ENCODE results near the gene TBC1D3.
"Not testable (repeated sequence)": the region's sequence is repeated elsewhere in the genome, so short reads cannot be mapped to it uniquely, and the experiment has no call there.

Gene TBC1D3

DNA sequence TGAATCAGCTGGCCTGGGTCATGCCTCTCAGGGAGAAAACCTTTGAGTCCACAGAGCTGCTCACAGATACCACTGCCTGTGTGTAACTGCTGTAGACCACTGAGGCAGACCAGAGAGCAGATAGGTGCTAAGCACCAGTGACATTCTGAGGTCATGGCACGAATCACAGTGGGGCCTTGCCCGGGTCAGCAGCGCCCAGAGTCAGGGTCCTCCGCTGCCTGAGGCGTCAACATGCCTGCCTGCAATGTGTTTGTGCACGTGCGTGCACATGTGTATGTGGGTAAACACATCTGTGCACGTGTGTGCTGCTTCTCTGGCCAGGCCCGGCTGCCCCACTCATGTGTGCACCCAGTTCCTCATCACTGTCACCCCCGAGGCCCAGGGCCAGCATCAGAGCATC lies at the start of gene TBC1D3:
TSS of gene TBC1D3 (minus strand) at position 101 of the 400 bp plus-strand sequence. CDS start 1,526 bp downstream, outside the sequence.
- DNase-seq, result not testable (repeated sequence)

GRCh38 chr17:38232790-38233189 lies 40.4 kb upstream of the TBC1D3 start:
- not testable (repeated sequence) for DNase-seq

GRCh38 chr17:38225844-38226495 lies 33.6 kb upstream of the TBC1D3 start:
- not testable (repeated sequence) for DNase-seq

DNA sequence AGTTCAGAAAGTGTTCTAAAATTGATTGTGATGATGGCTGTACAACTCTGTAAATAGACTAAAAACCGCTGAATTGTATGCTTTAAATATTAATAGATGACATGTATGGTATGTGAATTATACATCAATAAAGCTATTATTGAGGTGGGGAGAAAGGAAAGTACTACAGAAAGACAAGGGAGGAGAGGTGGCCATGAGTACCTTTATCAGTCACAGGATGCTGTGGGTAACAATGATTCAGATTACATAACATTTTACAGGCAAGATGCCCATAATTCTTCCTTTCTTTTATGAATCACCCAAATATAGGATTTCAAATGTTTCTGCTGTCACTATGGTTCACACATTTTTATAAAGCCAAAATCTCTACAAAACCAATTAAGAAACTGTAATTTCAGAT lies 28.5 kb upstream of the TBC1D3 start:
- DNase-seq, result not testable (repeated sequence)

- not testable (repeated sequence) for DNase-seq
Observed at GRCh38 chr17:38200271-38200670, 7.9 kb upstream of the TBC1D3 start.

DNA sequence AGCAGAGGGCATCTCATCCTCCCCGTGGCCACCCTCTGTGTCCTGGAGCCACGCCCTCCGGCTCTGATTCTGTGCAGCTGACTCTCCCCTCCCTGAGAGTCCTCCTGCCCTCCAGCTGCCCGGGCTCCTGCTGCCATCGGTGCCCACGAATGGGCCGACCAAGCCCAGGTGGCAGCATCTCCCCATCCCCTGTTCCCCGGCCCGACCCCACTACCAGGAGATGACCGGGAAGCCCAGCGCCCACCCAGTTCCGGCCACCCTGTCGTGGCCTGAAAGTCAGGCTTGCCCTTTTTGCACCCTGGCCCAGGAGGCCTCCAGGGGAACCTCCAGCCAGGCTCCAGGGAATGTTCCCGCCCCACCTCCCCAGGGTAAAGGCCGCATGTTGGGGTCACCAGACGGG lies 57.5 kb downstream of the TBC1D3 start:
- DNase-seq, result not testable (repeated sequence)
